ENCODE results near the gene OGFR. TPM values are rescaled to one million over a fixed set of nuclear protein-coding genes. Genes with fewer than 3 reads are reported as not detected.

Gene OGFR
- total and polyA plus RNA-seq, 2 donors (not counting 1 experiment from before 2014, with no cell fraction given): 71.7 to 102 TPM

GRCh38 chr20:62782893-62783278 is 21.7 kb upstream of the OGFR start:
- 38% methylated on average over 9 of the region's 9 CpGs for WGBS (ENCODE audit: insufficient coverage)
- H3K4me3 Mint-ChIP-seq: no peak overlapping the region
- CTCF ChIA-PET: interaction anchor here (1.5 kb wide), 1 partner anchor 8 kb away, joined by 5 read pairs; no protein-coding TSS in a partner anchor

GRCh38 chr20:62784497-62784896 is 20.1 kb upstream of the OGFR start:
- POLR2A ChIA-PET: no interaction called here
- H3K27ac Mint-ChIP-seq: no peak overlapping the region
- no peak overlapping the region for H2AFZ ChIP-seq (ENCODE audit: insufficient read depth, low read depth, low read length, poor library complexity, severe bottlenecking)

More at GRCh38 chr20:62782893-62783278, 21.7 kb upstream of the OGFR start:
- no peak overlapping the region for H3K27ac ChIP-seq (ENCODE audit: low read length in 2 of 2)
- H3K4me1 ChIP-seq (ENCODE audit: control insufficient read depth in 2 of 2, insufficient read depth in 2 of 2, low read length in 2 of 2): no peaks in the 10 kb centered on the region
- no peaks in the 10 kb centered on the region for H3K27me3 Mint-ChIP-seq
- no peak overlapping the region for H3K27ac Mint-ChIP-seq
- DNase-seq (no peak), ATAC-seq (ENCODE audit: low read depth) (no peak)
- POLR2A ChIA-PET: interaction anchor here (0.6 kb wide), 1 partner anchor 154 kb away, joined by 3 read pairs; no protein-coding TSS in a partner anchor
- H3K4me2 ChIP-seq (replicated peaks; ENCODE audit: low read depth, low read length, poor library complexity, severe bottlenecking): no peak overlapping the region
- no peaks in the 10 kb centered on the region for H4K20me1 ChIP-seq (ENCODE audit: control insufficient read depth, insufficient read depth, low read length, poor library complexity, severe bottlenecking)
- no peaks in the 10 kb centered on the region for H3K9me3 ChIP-seq (ENCODE audit: control extremely low read depth in 1 of 3, control insufficient read depth in 2 of 3, insufficient read depth in 1 of 3, low read length in 2 of 3)
- H3K36me3 ChIP-seq (replicated peaks in 1 of 2; ENCODE audit: control extremely low read depth in 1 of 2, control insufficient read depth in 1 of 2, extremely low read depth in 1 of 2, insufficient read depth in 2 of 2, low read length in 1 of 2): no peaks in the 10 kb centered on the region
- peaks cover 4% of the 10 kb centered on the region for H3K4me1 Mint-ChIP-seq
- intact Hi-C loops (cut with micrococcal nuclease): no loop called here
- H3K79me2 ChIP-seq (ENCODE audit: control insufficient read depth, insufficient read depth, low read length): no peaks in the 10 kb centered on the region
- no peak overlapping the region for H2AFZ ChIP-seq (ENCODE audit: insufficient read depth, low read depth, low read length, poor library complexity, severe bottlenecking)
- H3K27me3 ChIP-seq (replicated peaks in 1 of 4; ENCODE audit: control extremely low read depth in 1 of 4, control insufficient read depth in 3 of 4, insufficient read depth in 4 of 4, low read length in 3 of 4): no peaks in the 10 kb centered on the region
- no peak overlapping the region for H3K4me3 ChIP-seq (ENCODE audit: control extremely low read depth in 1 of 5, extremely low read depth in 1 of 5, insufficient read depth in 1 of 5, low read depth in 2 of 5, low read length in 4 of 5)
- TF ChIP-seq EZH2 (IDR thresholded peaks at IDR 0.05; ENCODE audit: borderline replicate concordance, insufficient read depth, low read depth, low read length, poor library complexity, severe bottlenecking) (no peak), CTCF (IDR thresholded peaks at IDR 0.05) (no peak)
- no peaks in the 10 kb centered on the region for H3K9me3 Mint-ChIP-seq (ENCODE audit: insufficient read depth)
- H3K9ac ChIP-seq (ENCODE audit: low read length): no peak overlapping the region

More at GRCh38 chr20:62784497-62784896, 20.1 kb upstream of the OGFR start:
- Mint-ChIP-seq H3K4me1 (no peaks in the 10 kb centered on the region), H3K9me3 (ENCODE audit: insufficient read depth) (no peaks in the 10 kb centered on the region), H3K4me3 (no peak overlapping the region), H3K27me3 (no peaks in the 10 kb centered on the region)
- Histone ChIP-seq H3K27ac (ENCODE audit: low read length in 2 of 2) (no peak overlapping the region), H3K27me3 (replicated peaks in 1 of 4; ENCODE audit: control extremely low read depth in 1 of 4, control insufficient read depth in 3 of 4, insufficient read depth in 4 of 4, low read length in 3 of 4) (no peaks in the 10 kb centered on the region), H3K4me3 (ENCODE audit: control extremely low read depth in 1 of 5, extremely low read depth in 1 of 5, insufficient read depth in 1 of 5, low read depth in 2 of 5, low read length in 4 of 5) (no peak overlapping the region), H3K4me2 (replicated peaks; ENCODE audit: low read depth, low read length, poor library complexity, severe bottlenecking) (no peak overlapping the region), H3K9ac (ENCODE audit: low read length) (no peak overlapping the region), H4K20me1 (ENCODE audit: control insufficient read depth, insufficient read depth, low read length, poor library complexity, severe bottlenecking) (no peaks in the 10 kb centered on the region), H3K4me1 (ENCODE audit: control insufficient read depth in 2 of 2, insufficient read depth in 2 of 2, low read length in 2 of 2) (no peaks in the 10 kb centered on the region), H3K79me2 (ENCODE audit: control insufficient read depth, insufficient read depth, low read length) (no peaks in the 10 kb centered on the region), H3K9me3 (ENCODE audit: control extremely low read depth in 1 of 3, control insufficient read depth in 2 of 3, insufficient read depth in 1 of 3, low read length in 2 of 3) (no peaks in the 10 kb centered on the region), H3K36me3 (replicated peaks in 1 of 2; ENCODE audit: control extremely low read depth in 1 of 2, control insufficient read depth in 1 of 2, extremely low read depth in 1 of 2, insufficient read depth in 2 of 2, low read length in 1 of 2) (no peaks in the 10 kb centered on the region)
- CTCF ChIA-PET: interaction anchor here (0.6 to 1.3 kb wide), 2 partner anchors 79 to 210 kb away, joined by 3 read pairs; no protein-coding TSS in a partner anchor
- ATAC-seq (ENCODE audit: low read depth) (no peak), DNase-seq (no peak)
- 96% methylated on average over 10 of the region's 16 CpGs for WGBS (ENCODE audit: insufficient coverage)
- intact Hi-C loops (cut with micrococcal nuclease): no loop called here
- TF ChIP-seq EZH2 (IDR thresholded peaks at IDR 0.05; ENCODE audit: borderline replicate concordance, insufficient read depth, low read depth, low read length, poor library complexity, severe bottlenecking) (no peak), CTCF (IDR thresholded peaks at IDR 0.05) (no peak)

Data from B cell (primary cell).